ENCODE results near the gene NUAK1. TPM values are rescaled to one million over a fixed set of nuclear protein-coding genes. Genes with fewer than 3 reads are reported as not detected.

Gene NUAK1
- total RNA-seq, 4 donors from 2014 or later, result 22.6 to 44.3 (median 38.4) TPM

- Histone ChIP-seq H3K4me3 (no peak overlapping the region), H3K27ac (no peak overlapping the region), H3K27me3 (no peaks in the 10 kb centered on the region), H3K4me1 (peaks cover 28% of the 10 kb centered on the region), H3K36me3 (peaks cover 52% of the 10 kb centered on the region), H3K9me3 (no peaks in the 10 kb centered on the region)
- 53% methylated on average over 9 of the region's 11 CpGs for WGBS
- no peak for TF ChIP-seq EP300 (IDR thresholded peaks at IDR 0.05)
- peak in 1 of 2 donors; percentile 10 for DNase-seq (ENCODE audit: low spot score in 2 of 2)
Observed at GRCh38 chr12:106074706-106075392, 63.9 kb downstream of the NUAK1 start.

- no peak overlapping the region for H3K27ac ChIP-seq
Observed at GRCh38 chr12:106074361-106074705, 64.4 kb downstream of the NUAK1 start.

GRCh38 chr12:106073179-106073578 lies 65.6 kb downstream of the NUAK1 start:
- 94% methylated on average over 3 of the region's 3 CpGs for WGBS
- no peak overlapping the region for H3K4me3 ChIP-seq
- no peaks in the 10 kb centered on the region for H3K9me3 ChIP-seq
- no peaks in the 10 kb centered on the region for H3K27me3 ChIP-seq
- H3K27ac ChIP-seq, result no peak overlapping the region
- DNase-seq (ENCODE audit: low spot score in 2 of 2), result no peak
- peaks cover 14% of the 10 kb centered on the region for H3K4me1 ChIP-seq
- peaks cover 65% of the 10 kb centered on the region for H3K36me3 ChIP-seq
- TF ChIP-seq CTCF (IDR thresholded peaks at IDR 0.05) (no peak), POLR2A (IDR thresholded peaks at IDR 0.05) (no peak), POLR2AphosphoS5 (IDR thresholded peaks at IDR 0.05) (no peak), EP300 (IDR thresholded peaks at IDR 0.05) (no peak)

More at GRCh38 chr12:106074361-106074705, 64.4 kb downstream of the NUAK1 start:
- H3K27me3 ChIP-seq, result no peaks in the 10 kb centered on the region
- H3K9me3 ChIP-seq, result no peaks in the 10 kb centered on the region
- 89% methylated on average over 1 of the region's 1 CpG for WGBS
- H3K36me3 ChIP-seq, result peaks cover 54% of the 10 kb centered on the region
- H3K4me3 ChIP-seq, result no peak overlapping the region
- H3K4me1 ChIP-seq, result peaks cover 23% of the 10 kb centered on the region
- peak in 1 of 2 donors; percentile 13 for DNase-seq (ENCODE audit: low spot score in 2 of 2)
- TF ChIP-seq POLR2A (IDR thresholded peaks at IDR 0.05) (no peak), CTCF (IDR thresholded peaks at IDR 0.05) (no peak), EP300 (IDR thresholded peaks at IDR 0.05) (no peak), POLR2AphosphoS5 (IDR thresholded peaks at IDR 0.05) (no peak)

- Histone ChIP-seq H3K4me3 (no peak overlapping the region), H3K9me3 (no peaks in the 10 kb centered on the region), H3K36me3 (peaks cover 65% of the 10 kb centered on the region), H3K4me1 (peaks cover 10% of the 10 kb centered on the region), H3K27me3 (no peaks in the 10 kb centered on the region), H3K27ac (no peak overlapping the region)
- WGBS, result 58% methylated on average over 2 of the region's 2 CpGs
- TF ChIP-seq POLR2AphosphoS5 (IDR thresholded peaks at IDR 0.05), result no peak
- TF ChIP-seq POLR2A (IDR thresholded peaks at IDR 0.05), result no peak
- no peak for TF ChIP-seq CTCF (IDR thresholded peaks at IDR 0.05)
- TF ChIP-seq EP300 (IDR thresholded peaks at IDR 0.05), result no peak
- DNase-seq (ENCODE audit: low spot score in 2 of 2), result no peak
Observed at GRCh38 chr12:106072751-106073150, 66.0 kb downstream of the NUAK1 start.

GRCh38 chr12:106071686-106072085 lies 67.1 kb downstream of the NUAK1 start:
- WGBS, result 62% methylated on average over 4 of the region's 4 CpGs
- Histone ChIP-seq H3K4me3 (no peak overlapping the region), H3K27ac (no peak overlapping the region), H3K36me3 (peaks cover 65% of the 10 kb centered on the region), H3K9me3 (no peaks in the 10 kb centered on the region), H3K27me3 (no peaks in the 10 kb centered on the region), H3K4me1 (peaks cover 9% of the 10 kb centered on the region)
- no peak for TF ChIP-seq EP300 (IDR thresholded peaks at IDR 0.05)
- TF ChIP-seq POLR2AphosphoS5 (IDR thresholded peaks at IDR 0.05), result no peak
- TF ChIP-seq POLR2A (IDR thresholded peaks at IDR 0.05), result no peak
- TF ChIP-seq CTCF (IDR thresholded peaks at IDR 0.05), result no peak
- DNase-seq (ENCODE audit: low spot score in 2 of 2), result no peak
